ENCODE data around the gene STEAP3. TPM values are rescaled to one million over a fixed set of nuclear protein-coding genes. Genes with fewer than 3 reads are reported as not detected.

STEAP3 gene
- total RNA-seq, 4 donors from 2014 or later, result 2.3 to 5.9 (median 3.7) TPM

DNA sequence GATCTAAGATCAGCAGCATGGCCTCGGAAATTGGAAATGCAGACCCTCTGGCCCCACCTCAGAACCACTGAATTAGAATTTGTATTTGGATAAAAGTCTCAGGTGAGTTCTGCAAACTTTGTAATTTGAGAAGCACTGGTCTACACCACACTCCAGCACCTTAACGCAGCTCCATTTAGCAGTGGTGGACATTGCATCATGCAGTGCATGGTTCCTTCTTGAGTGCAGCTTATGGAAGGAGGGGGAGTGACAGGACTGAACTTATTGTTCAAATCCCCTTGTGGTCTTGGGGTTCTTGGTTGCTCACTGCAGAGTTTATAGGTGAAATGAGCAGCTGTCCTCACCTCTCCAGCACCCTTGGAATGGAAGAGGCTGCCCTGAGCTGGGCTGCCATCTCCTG lies 17.4 kb upstream of the STEAP3 start:
- intact Hi-C loops (cut with DNase I; ENCODE audit: low total_unique reads), result no loop called here
- TF ChIP-seq, protein P1, sequence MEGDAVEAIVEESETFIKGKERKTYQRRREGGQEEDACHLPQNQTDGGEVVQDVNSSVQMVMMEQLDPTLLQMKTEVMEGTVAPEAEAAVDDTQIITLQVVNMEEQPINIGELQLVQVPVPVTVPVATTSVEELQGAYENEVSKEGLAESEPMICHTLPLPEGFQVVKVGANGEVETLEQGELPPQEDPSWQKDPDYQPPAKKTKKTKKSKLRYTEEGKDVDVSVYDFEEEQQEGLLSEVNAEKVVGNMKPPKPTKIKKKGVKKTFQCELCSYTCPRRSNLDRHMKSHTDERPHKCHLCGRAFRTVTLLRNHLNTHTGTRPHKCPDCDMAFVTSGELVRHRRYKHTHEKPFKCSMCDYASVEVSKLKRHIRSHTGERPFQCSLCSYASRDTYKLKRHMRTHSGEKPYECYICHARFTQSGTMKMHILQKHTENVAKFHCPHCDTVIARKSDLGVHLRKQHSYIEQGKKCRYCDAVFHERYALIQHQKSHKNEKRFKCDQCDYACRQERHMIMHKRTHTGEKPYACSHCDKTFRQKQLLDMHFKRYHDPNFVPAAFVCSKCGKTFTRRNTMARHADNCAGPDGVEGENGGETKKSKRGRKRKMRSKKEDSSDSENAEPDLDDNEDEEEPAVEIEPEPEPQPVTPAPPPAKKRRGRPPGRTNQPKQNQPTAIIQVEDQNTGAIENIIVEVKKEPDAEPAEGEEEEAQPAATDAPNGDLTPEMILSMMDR (IDR thresholded peaks at IDR 0.05), result no peak
- no peak for TF ChIP-seq POLR2A (IDR thresholded peaks at IDR 0.05)
- Histone ChIP-seq H3K27ac (no peak overlapping the region), H3K27me3 (no peaks in the 10 kb centered on the region), H3K36me3 (no peaks in the 10 kb centered on the region), H3K9me3 (no peaks in the 10 kb centered on the region), H3K4me3 (no peak overlapping the region), H3K4me1 (no peaks in the 10 kb centered on the region)
- no peak for DNase-seq

DNA sequence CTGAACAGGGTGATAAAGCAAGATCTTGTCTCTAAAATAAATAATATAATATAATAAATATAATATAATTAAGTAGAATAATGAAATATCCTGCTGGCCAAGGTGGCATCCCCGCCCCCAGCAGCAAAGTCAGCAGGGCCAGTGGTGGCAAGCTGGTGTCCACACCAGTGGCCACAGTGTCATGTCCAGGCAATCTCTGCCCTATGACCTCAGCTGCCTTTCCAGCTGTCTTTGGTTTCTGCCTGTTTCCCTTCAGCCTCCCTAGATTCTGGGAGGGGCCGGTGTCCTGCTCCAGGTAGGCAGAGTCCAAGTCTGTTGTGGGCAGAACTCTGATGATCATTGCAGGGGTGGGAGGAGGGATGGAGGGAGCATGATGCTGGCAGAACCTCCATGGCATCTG lies 16.2 kb upstream of the STEAP3 start:
- no peaks in the 10 kb centered on the region for H3K9me3 ChIP-seq
- no peak overlapping the region for H3K27ac ChIP-seq
- no peaks in the 10 kb centered on the region for H3K27me3 ChIP-seq
- H3K4me1 ChIP-seq, result no peaks in the 10 kb centered on the region
- no peak for DNase-seq
- no peak overlapping the region for H3K4me3 ChIP-seq
- TF ChIP-seq, protein P1 (IDR thresholded peaks at IDR 0.05), result no peak
- TF ChIP-seq POLR2A (IDR thresholded peaks at IDR 0.05), result no peak
- intact Hi-C loops (cut with DNase I; ENCODE audit: low total_unique reads), result no loop called here
- no peaks in the 10 kb centered on the region for H3K36me3 ChIP-seq

DNA sequence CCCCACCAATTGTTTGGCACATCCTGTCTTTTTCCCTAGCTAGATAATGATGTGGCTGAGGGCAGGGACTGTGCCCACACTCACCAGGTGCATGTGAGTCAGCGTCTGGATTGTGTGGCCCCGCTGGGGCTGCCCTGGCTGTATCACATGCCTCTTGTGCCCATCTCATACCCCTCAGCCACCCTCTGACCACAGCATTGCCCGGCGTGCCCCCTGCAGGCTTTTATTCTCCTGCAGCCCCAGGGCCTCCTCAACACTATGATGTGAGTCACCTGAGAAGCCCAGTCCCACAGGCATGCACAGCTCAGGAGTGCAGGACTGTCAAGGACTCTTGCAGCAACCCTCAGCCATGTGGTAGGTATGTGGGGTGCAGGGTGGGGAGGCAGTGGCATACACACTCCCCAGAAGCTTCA lies 14.8 kb upstream of the STEAP3 start:
- Histone ChIP-seq H3K27ac (no peak overlapping the region), H3K36me3 (no peaks in the 10 kb centered on the region), H3K4me3 (no peak overlapping the region), H3K9me3 (no peaks in the 10 kb centered on the region), H3K4me1 (no peaks in the 10 kb centered on the region), H3K27me3 (no peaks in the 10 kb centered on the region)
- no peak for DNase-seq
- intact Hi-C loops (cut with DNase I; ENCODE audit: low total_unique reads), result no loop called here
- TF ChIP-seq, protein P1 (IDR thresholded peaks at IDR 0.05), result no peak
- TF ChIP-seq POLR2A (IDR thresholded peaks at IDR 0.05), result no peak

DNA sequence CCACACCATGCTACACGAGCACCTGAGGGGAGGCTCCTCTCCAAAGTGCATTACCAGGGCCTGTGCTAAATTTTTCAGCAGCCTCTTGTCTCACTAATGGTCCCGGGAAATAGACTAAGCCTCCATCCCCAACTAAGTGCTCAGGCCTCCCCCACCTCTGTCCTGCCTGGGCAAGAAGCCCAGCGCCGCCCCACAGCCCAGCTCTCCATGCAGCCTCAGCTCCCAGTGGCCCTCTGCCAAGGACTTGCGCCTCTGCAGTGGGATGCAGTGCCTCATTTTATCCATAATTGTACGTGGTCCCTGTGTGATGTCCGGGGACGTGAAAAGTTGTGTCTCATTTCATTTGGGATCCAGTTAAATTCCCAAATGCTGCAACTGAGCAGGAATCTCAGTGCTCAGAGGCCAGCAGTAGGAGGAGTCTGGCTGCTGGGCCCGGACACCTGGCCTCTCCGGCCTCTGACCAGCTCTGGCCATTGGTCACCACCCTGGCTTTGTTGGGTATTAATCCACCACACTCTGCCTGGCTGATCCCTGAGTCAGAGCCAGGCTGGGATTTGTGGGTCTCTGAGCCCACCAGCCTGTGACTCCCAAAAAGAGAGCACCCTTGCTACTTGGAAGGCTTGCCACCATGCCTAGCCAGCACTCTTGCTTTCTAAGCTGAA lies 11.4 kb upstream of the STEAP3 start:
- no peak overlapping the region for H3K4me3 ChIP-seq
- intact Hi-C loops (cut with DNase I; ENCODE audit: low total_unique reads), result no loop called here
- no peak for DNase-seq
- H3K27ac ChIP-seq, result no peak overlapping the region
- H3K36me3 ChIP-seq, result no peaks in the 10 kb centered on the region
- TF ChIP-seq, protein P1 (IDR thresholded peaks at IDR 0.05), result no peak
- TF ChIP-seq POLR2A (IDR thresholded peaks at IDR 0.05), result no peak
- no peaks in the 10 kb centered on the region for H3K9me3 ChIP-seq
- no peaks in the 10 kb centered on the region for H3K27me3 ChIP-seq
- no peaks in the 10 kb centered on the region for H3K4me1 ChIP-seq

DNA sequence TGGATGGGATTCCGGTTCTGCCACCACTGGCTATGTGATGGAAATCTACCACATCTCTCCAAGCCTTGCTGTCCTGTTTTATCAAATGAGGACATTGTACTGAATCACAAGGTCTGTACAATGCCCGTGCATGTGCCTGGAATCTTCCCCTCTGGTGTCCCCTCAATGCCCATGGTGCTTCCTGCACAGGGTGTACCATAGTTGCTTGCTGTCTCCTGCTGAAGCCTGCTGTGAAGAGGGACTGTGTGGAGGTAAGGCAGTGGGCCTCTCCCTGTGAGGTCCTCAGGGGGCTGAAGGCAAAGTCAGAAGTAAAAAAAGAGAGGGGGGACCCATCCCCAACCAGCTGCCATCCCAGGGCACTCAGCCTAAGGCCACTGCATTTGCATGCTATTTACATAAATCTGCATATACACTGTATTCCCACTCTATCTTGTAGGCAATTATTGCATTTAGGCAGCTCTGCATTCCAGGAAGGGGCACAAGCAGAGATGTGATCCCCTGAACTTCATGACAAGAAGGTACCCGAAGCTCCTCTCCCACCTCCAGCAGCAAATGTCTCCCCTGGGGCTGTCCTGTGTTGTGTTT lies 9.1 kb upstream of the STEAP3 start:
- no peak overlapping the region for H3K4me3 ChIP-seq
- no peaks in the 10 kb centered on the region for H3K9me3 ChIP-seq
- TF ChIP-seq POLR2A (IDR thresholded peaks at IDR 0.05), result no peak
- TF ChIP-seq, protein P1 (IDR thresholded peaks at IDR 0.05), result no peak
- no peaks in the 10 kb centered on the region for H3K27me3 ChIP-seq
- no peaks in the 10 kb centered on the region for H3K4me1 ChIP-seq
- no peaks in the 10 kb centered on the region for H3K36me3 ChIP-seq
- no peak for DNase-seq
- intact Hi-C loops (cut with DNase I; ENCODE audit: low total_unique reads), result no loop called here
- H3K27ac ChIP-seq, result no peak overlapping the region
